Gastroesophageal sphincter (tissue), 4 donors: ENCODE data around the gene KRIT1. TPM values are rescaled to one million over a fixed set of nuclear protein-coding genes. Genes with fewer than 3 reads are reported as not detected.

Experiments
- ATAC-seq: fragments of 150-250 bp; one replicate; pipeline ENCODE4 v1.9.1; 2016; ENCODE audit warnings: mild to moderate bottlenecking, moderate library complexity
- H3K27ac ChIP-seq, 4 donors: fragments of 200-600 bp; sonication (generic) in 3 of 4; 1 replicate in 3 of 4; 2 replicates in 1 of 4; pipeline ENCODE4 v1.5.1; 2016 to 2019
- H3K27me3 ChIP-seq: fragments of 200-600 bp; sonication (generic); one replicate; pipeline ENCODE4 v1.5.1; 2019
- H3K36me3 ChIP-seq, 2 donors: fragments of 200-600 bp; sonication (generic); one replicate each; pipeline ENCODE4 v1.5.1; 2019; ENCODE audit warnings: control low read depth in 1 of 2
- H3K4me1 ChIP-seq, 3 donors: fragments of 200-600 bp; sonication (generic); 1 replicate in 2 of 3; 2 replicates in 1 of 3; pipeline ENCODE4 v1.5.1; 2016 to 2019; ENCODE audit warnings: control low read depth in 2 of 3
- H3K4me3 ChIP-seq, 2 donors: fragments of 200-600 bp; sonication (generic); one replicate each; pipeline ENCODE4 v1.5.1; 2019; ENCODE audit warnings: mild to moderate bottlenecking in 1 of 2, moderate library complexity in 1 of 2
- H3K9me3 ChIP-seq, 3 donors: fragments of 200-600 bp; sonication (generic); one replicate each; pipeline ENCODE4 v1.5.1; 2017 to 2019; ENCODE audit warnings: control low read depth in 2 of 3
- CTCF ChIP-seq, 4 experiments: fragments of 200-600 bp in 2 of 4; fragments of 450-650 bp in 2 of 4; sonication (generic) in 1 of 4; IDR thresholded peaks; one replicate each; pipeline ENCODE4 v1.5.1; 2017 to 2019; ENCODE audit warnings: antibody characterized with exemption in 4 of 4, mild to moderate bottlenecking in 2 of 4, moderate library complexity in 2 of 4
- EP300 ChIP-seq: sonication (generic); formaldehyde crosslinking; IDR thresholded peaks from one replicate; pipeline ENCODE4 v1.6.1; 2017; ENCODE audit warnings: antibody characterized with exemption, mild to moderate bottlenecking
- POLR2A ChIP-seq, 2 donors: fragments of 450-650 bp; IDR thresholded peaks; one replicate each; pipeline ENCODE4 v1.6.1; 2017; ENCODE audit warnings: antibody characterized with exemption in 2 of 2, mild to moderate bottlenecking in 2 of 2, moderate library complexity in 1 of 2
- POLR2AphosphoS5 ChIP-seq: sonication (generic); formaldehyde crosslinking; IDR thresholded peaks from one replicate; pipeline ENCODE4 v1.6.1; 2017; ENCODE audit warnings: antibody characterized with exemption
- WGBS, 2 donors: methylation state at CpG; one replicate each; pipeline ENCODE4 v1.1.5; 2018; ENCODE audit warnings: low coverage in 1 of 2; 5-methylcytosine and 5-hydroxymethylcytosine counted together
- total RNA-seq, 4 donors: library from RNA; depleted of rRNA; stranded (reverse); fragments of >200 nt; gene quantifications; one replicate each; pipeline ENCODE4 v1.1.0, GENCODE V29; 2016

The KRIT1 gene
- total RNA-seq, 4 donors from 2014 or later, result 37.1 to 74.2 (median 66.3) TPM

GRCh38 chr7:92276460-92276864, 30.7 kb upstream of the KRIT1 start:
- Histone ChIP-seq H3K9me3 (no peaks in the 10 kb centered on the region), H3K4me3 (no peak overlapping the region), H3K4me1 (peaks cover 0 to 14% (median 0%) of the 10 kb centered on the region in 3 donors), H3K27me3 (no peaks in the 10 kb centered on the region), H3K36me3 (no peaks in the 10 kb centered on the region), H3K27ac (no peak overlapping the region)
- WGBS, 2 donors, result 86 to 100% methylated on average over 1 to 2 of the region's 2 CpGs
- TF ChIP-seq CTCF (IDR thresholded peaks at IDR 0.05) (no peak), POLR2AphosphoS5 (no peak), POLR2A (IDR thresholded peaks at IDR 0.05) (no peak), EP300 (no peak)
- ATAC-seq, result no peak

GRCh38 chr7:92275327-92275726, 29.6 kb upstream of the KRIT1 start:
- H3K9me3 ChIP-seq, result no peaks in the 10 kb centered on the region
- WGBS, 2 donors, result 94 to 100% methylated on average over 4 of the region's 4 CpGs
- TF ChIP-seq POLR2A (IDR thresholded peaks at IDR 0.05) (no peak), EP300 (no peak), POLR2AphosphoS5 (no peak), CTCF (IDR thresholded peaks at IDR 0.05) (no peak)
- no peaks in the 10 kb centered on the region for H3K36me3 ChIP-seq
- no peak overlapping the region for H3K4me3 ChIP-seq
- no peak overlapping the region for H3K27ac ChIP-seq
- ATAC-seq, result no peak
- H3K4me1 ChIP-seq, result peaks cover 0 to 14% (median 0%) of the 10 kb centered on the region in 3 donors
- H3K27me3 ChIP-seq, result no peaks in the 10 kb centered on the region

- H3K27ac ChIP-seq, result no peak overlapping the region
- no peaks in the 10 kb centered on the region for H3K4me1 ChIP-seq
- no peak for ATAC-seq
- no peaks in the 10 kb centered on the region for H3K27me3 ChIP-seq
- H3K36me3 ChIP-seq, result no peaks in the 10 kb centered on the region
- 92 to 96% methylated on average over 1 of the region's 1 CpG for WGBS, 2 donors
- H3K4me3 ChIP-seq, result no peak overlapping the region
- TF ChIP-seq CTCF (IDR thresholded peaks at IDR 0.05) (no peak), POLR2A (IDR thresholded peaks at IDR 0.05) (no peak), EP300 (no peak), POLR2AphosphoS5 (no peak)
- H3K9me3 ChIP-seq, result no peaks in the 10 kb centered on the region
These were observed 23.2 kb upstream of the KRIT1 start for GRCh38 chr7:92268921-92269320.

DNA sequence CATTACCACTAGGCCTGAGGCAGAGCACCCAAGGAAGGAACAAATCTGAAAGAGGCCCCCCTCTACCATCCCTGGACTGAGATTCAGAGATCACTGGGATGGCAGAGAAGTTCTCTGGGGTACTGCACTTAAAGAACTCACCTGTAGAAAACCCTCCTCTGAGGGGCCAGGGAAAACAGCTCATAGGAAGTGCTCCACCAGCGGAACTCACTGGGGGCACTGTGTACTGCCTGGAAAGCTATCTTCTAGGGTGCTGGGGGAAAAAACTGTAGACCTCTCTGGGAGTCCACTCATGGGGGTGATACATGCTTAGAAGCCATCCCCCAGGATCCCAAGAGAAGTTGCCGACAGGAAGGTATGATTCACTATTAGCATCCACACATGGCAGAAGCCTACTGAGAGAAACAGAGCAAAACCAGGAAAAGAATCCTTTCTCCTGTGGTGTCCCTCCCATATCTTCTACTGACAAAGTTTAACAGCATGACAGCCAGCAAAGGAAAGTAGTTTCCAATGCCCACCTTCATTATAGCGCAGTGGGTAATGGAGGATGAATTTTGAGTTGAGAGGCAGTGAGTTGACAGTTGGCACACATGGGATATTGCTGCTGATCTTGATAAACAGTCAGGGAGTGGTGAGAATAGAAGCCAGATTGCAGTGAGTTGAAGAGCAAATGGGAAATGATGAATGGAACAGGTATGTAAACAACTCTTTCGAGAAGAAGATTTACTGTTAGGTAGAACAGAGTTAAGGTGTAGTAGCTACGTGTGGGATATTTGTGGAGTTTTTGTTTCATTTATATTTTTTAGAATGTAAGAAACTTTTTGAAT, 20.9 kb upstream of the KRIT1 start:
- TF ChIP-seq CTCF (IDR thresholded peaks at IDR 0.05) (no peak), POLR2AphosphoS5 (no peak), EP300 (no peak), POLR2A (IDR thresholded peaks at IDR 0.05) (no peak)
- WGBS, 2 donors, result 78 to 91% methylated on average over 3 to 5 of the region's 5 CpGs
- Histone ChIP-seq H3K4me1 (no peaks in the 10 kb centered on the region), H3K9me3 (no peaks in the 10 kb centered on the region), H3K27ac (no peak overlapping the region), H3K4me3 (no peak overlapping the region), H3K27me3 (no peaks in the 10 kb centered on the region), H3K36me3 (no peaks in the 10 kb centered on the region)
- ATAC-seq, result no peak

DNA sequence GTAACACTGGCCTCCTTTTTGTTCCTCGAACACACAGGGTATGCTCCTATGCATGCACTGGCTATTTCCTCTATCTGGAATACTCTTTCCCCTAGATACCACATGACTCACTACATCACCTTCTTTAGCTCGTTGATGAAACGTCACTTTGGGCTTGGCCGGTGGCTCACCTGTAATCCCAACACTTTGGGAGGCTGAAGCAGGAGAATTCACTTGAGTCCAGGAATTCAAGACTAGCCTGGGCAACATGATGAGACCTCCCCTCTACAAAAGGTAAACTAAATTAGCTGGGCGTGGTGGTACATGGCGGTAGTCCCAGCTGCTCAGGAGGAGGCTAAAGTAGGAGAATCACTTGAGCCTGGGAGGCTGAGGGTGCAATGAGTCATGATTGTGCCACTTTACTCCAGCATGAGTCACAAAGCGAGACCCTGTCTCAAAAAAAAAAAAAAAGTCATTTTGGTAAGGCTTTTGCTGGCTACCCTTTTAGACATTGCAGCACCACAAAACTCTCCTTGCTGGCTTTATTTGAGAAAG, 14.6 kb upstream of the KRIT1 start:
- no peak overlapping the region for H3K4me3 ChIP-seq
- TF ChIP-seq EP300, result no peak
- no peak for TF ChIP-seq POLR2AphosphoS5
- TF ChIP-seq POLR2A (IDR thresholded peaks at IDR 0.05), result no peak
- TF ChIP-seq CTCF (IDR thresholded peaks at IDR 0.05), result no peak
- H3K4me1 ChIP-seq, result no peaks in the 10 kb centered on the region
- H3K27me3 ChIP-seq, result no peaks in the 10 kb centered on the region
- ATAC-seq, result no peak
- H3K36me3 ChIP-seq, result no peaks in the 10 kb centered on the region
- H3K9me3 ChIP-seq, result no peaks in the 10 kb centered on the region
- WGBS, 2 donors, result 75 to 95% methylated on average over 2 to 7 of the region's 7 CpGs
- H3K27ac ChIP-seq, result no peak overlapping the region
